Mucosa of gallbladder (tissue), 1 donor: ENCODE data around the gene CTTNBP2. TPM values are rescaled to one million over a fixed set of nuclear protein-coding genes. Genes with fewer than 3 reads are reported as not detected.

Experiments used
- DNase-seq: peaks from one replicate; pipeline ENCODE4 v3.0.0-alpha.2; 2020; ENCODE audit warnings: low spot score
- total RNA-seq: library from RNA; stranded (reverse); gene quantifications from one replicate; pipeline ENCODE4 v1.2.1, GENCODE V29; 2021
- donor health status: DM: no; HTN: no; CAD: no.

Gene CTTNBP2
- total RNA-seq, 1 donor from 2014 or later: 10.6 TPM

- DNase-seq: no peak
Measured at GRCh38 chr7:117790251-117790650, 83.0 kb downstream of the CTTNBP2 start.

DNA sequence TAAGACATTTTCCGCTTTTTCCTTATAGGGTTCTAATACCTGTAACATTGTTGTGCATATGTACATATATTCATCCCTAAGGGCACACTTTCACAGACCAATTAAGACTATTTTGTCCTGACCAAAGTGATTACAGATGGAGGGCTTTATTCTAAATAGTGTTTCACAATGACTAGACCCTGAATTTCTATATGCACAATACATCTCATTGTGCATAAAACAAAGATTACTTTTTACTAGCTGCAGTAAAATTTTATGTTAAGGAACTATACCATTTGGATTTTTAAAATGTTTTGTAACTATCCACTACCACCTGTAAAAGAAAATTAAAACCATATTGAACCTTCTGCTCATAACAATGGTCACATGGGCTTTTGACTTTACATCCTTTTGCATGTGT is 87.8 kb downstream of the CTTNBP2 start:
- DNase-seq: no peak

DNA sequence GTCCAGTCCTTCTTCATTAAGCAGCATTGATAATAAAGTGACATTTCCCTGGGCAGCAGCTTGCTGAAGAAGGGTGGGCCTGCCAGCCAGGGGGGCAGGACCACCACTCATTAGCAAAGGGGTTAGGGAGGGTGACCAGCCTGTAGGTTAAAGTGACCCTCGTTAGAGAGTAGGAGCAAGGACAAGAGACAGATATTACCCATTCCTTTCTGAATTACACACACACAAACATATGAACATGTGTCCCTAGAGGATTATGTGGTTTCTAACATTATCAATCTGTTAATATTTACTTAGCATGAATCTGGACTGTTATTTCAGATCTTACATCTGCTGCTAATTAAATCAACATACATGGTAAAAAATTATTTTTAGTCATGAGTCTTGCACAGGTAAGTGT is 88.9 kb downstream of the CTTNBP2 start:
- no peak for DNase-seq

- DNase-seq: no peak
Measured at GRCh38 chr7:117782761-117783160, 90.5 kb downstream of the CTTNBP2 start.

DNA sequence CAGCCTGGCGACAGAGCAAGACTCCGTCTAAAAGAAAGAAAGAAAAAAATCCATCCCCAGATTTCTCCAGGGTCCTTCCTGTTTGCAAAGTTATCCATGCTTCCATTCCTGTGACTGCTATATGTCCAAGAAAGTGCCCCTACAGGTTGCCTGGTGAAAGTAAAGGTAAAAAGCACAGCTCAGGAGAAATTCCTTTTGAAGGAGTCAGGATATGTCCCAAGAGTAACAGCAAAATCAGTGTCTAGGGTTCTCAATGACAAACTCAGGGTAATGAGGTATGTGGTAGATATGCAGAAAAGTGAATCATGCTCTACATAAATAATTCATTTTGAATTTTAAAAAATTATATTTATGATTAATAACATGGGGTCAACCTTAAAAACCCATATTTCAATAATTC is 91.5 kb downstream of the CTTNBP2 start:
- DNase-seq: no peak

DNA sequence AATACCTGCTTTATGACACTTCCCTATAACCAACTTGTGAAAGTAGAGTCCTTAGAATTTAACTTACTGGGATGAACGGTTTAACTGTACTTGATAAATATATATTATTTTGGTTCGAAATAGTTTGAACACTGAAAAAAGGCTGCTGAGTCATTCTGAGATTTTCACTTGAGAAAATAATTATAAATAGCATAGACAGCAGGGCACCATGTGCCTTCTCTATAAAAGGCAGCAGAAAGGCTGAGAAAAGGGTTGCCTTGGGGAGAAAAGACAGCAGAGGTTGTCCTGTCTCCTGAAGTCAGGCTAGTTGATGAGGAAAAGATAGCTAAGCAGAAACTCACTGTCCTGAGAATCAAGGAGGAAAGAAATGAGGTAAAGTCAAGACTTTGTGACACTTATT is 92.4 kb downstream of the CTTNBP2 start:
- DNase-seq: no peak

GRCh38 chr7:117777335-117778142 is 95.7 kb downstream of the CTTNBP2 start:
- peak; percentile 40 for DNase-seq

GRCh38 chr7:117776224-117776623 is 97.0 kb downstream of the CTTNBP2 start:
- DNase-seq: no peak

- no peak for DNase-seq
Measured at GRCh38 chr7:117775801-117776200, 97.4 kb downstream of the CTTNBP2 start.

GRCh38 chr7:117774943-117775342 is 98.3 kb downstream of the CTTNBP2 start:
- DNase-seq: no peak

DNA sequence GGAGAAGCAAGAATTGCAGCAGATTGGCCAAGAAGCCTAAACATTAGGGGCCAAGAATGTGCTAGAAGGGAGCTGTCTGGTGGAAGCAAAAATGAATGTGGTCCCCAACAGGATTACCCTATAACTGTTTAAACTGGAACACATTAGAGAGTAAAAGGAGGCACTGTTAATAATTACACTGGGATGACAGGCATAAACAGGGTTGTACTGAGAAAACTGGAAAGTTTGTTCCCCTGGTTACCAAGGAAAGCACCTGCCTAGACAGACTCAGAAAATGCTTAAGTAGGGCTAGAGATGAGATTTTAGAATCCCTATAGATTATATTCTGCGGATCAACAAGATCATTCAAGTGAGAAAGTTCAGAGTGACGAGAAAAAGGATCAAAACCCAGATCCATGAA is 100.8 kb downstream of the CTTNBP2 start:
- DNase-seq: no peak

DNA sequence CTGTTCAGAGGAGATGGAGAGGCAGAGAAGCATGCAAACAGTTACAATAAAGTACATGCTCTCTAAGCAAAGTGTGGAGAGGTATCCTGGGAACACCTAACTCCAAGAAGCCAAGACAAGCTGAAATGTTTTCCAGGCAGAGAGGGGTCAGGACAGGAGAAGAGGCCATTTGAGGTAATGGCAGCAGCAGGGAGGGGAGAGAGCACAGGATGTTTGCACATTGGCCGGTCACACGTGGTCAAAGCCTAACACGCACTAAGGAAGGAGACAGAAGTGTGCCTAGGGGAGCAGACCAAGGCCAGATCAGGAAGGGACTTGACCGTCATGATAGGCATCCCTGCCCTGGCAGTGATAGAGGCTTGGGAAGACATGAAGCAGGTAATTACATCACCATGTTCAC is 101.5 kb downstream of the CTTNBP2 start:
- no peak for DNase-seq

DNA sequence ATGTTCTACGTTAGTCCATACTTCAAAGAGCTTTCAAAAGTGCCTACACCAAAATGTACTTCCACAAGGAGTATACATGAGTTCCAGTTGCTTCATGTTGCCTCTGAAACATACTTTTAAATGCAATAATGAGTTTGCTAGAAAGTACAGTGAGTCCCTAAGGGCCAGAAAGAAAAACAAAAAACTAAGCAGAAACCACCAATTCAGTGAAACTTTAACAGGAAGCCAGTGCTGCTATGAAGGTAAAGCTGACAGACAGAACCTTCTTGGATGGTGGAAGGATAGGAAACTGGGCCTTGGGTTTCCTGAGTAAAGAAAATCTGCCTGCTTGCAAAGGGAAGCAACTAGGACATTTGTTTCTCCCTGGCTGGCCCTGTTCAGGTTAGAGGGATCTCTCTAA is 104.2 kb downstream of the CTTNBP2 start:
- DNase-seq: no peak

DNA sequence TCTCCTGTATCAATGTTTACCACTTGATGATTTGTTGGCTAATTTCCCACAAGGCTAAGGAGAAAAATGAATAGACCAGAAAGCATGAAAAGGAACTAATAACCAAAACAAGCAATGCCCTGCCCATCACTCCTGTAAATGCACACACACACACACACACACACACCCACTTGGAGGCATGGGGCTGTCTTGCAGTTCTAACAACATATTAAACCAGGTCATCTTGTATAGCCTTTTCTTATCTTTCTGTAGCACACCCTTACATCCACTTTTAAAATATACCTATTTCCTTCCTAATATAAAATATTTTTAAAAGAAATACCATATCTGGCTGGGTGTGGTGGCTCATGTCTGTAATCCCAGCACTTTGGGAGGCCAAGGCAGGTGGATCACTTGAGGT is 105.3 kb downstream of the CTTNBP2 start:
- no peak for DNase-seq

- DNase-seq: no peak
Measured at GRCh38 chr7:117766913-117767312, 106.3 kb downstream of the CTTNBP2 start.

DNA sequence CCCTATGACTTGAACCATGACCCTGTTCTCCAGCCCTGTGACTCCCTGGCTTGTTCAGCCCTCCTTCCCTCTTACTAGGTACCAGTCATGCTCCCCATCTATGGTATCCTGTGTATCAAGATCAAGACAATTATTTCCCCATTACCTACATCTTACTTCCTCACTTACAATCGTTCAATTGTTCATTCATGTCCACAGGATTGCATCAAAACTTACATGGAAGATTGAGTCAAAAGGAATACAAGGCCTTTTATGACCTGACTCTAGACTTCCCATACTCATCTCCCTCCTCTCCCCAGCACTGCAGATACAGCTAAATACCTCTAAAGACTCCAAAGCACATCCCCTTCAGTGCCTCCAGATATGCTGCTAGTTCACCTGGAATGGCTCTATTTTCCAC is 109.2 kb downstream of the CTTNBP2 start:
- DNase-seq: no peak

- no peak for DNase-seq
Measured at GRCh38 chr7:117762055-117762454, 111.2 kb downstream of the CTTNBP2 start.

DNA sequence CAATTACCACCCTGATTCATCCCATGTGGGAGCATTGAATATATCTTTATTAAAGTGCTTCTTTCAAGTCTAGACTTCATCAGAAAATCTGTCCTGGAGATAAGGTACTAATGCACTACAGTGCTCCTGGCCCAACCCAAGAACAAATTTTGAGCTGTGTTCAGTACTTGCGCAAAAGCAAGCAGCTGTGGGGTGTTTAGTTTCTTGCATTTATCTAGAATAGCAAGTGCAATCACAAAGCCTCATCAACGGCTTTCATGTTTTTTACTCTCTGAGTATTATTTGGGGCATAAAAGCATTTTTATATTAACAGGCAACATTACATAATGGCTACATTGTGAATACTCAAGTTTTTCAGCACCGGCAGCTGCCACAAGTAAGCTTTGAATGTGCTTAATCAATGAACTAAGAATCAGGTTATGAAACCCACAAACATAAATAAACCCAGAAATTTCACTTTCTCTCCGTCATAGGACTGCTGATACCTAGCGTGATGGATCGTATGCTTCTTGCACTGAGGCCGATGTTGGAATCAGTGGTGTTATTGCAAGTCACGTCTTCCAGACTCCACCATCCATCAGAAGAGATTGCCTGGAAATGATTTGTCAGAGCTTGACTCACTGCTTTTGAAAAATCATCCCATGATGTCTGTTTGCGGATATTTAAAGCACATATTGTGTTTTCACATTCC is 113.1 kb downstream of the CTTNBP2 start:
- no peak for DNase-seq

- DNase-seq: no peak
Measured at GRCh38 chr7:117757440-117757839, 115.8 kb downstream of the CTTNBP2 start.

DNA sequence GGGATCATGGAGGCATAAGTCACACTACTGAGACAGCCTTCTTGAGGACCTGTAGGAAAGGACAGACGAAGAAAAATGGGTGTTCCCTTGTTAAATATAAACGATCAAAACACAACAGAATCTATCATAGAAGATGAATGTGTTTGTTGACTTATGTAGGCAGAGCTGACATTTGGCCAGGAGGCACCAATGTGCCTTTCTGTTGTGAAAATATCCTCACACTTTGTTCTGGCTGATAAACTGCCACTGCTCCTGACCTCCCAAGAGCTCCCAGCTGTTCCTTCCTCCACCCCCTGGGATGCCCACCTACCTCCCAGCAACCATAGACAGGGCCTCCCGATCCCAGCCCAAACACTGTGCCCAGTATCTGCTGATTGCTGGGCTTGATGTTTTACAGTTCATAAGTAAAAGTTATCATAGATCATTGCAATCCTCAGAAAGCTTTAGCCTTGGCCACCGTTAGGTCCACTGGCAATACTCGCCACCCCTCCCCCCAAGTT is 116.6 kb downstream of the CTTNBP2 start:
- DNase-seq: no peak

GRCh38 chr7:117755136-117755535 is 118.1 kb downstream of the CTTNBP2 start:
- DNase-seq: no peak

DNA sequence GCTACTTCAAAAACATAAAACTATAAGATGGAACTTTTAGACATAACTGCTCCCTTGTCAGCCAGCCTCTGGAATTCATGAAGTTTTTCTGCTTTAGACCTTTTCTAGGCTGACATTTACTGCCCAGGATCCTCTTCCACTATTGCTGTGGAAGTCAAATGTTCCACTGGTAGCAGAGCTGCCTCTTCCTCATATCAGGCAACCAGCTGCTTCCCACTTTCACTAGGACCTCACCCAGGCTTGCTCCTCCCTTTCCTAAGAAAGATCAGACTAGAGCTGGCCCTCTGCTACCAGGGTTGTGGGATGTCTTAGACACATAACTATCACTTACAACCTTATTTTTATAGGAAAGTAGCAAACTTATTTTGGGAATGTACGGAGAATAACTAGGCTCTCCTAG is 121.5 kb downstream of the CTTNBP2 start:
- no peak for DNase-seq
